BLaER1 treated with 17β-estradiol and CSF1 and Interleukin-3, amounts not matched to agents 10 nM and 100 nM (cell line): Measurements from ENCODE around the gene MYO1A.
"Not testable (repeated sequence)": the region's sequence is repeated elsewhere in the genome, so short reads cannot be mapped to it uniquely, and the experiment has no call there.

ENCODE experiments used
- H3K27ac ChIP-seq, 11 experiments: shearing (Covaris generic); formaldehyde crosslinking; 2 replicates each; pipeline ENCODE4 v1.8.1; 2022
- H3K27me3 ChIP-seq, 11 experiments: shearing (Covaris generic); formaldehyde crosslinking; 2 replicates each; pipeline ENCODE4 v1.8.1; 2022
- H3K36me3 ChIP-seq, 11 experiments: shearing (Covaris generic); formaldehyde crosslinking; 2 replicates each; pipeline ENCODE4 v1.8.1; 2022
- H3K4me1 ChIP-seq, 10 experiments: shearing (Covaris generic); formaldehyde crosslinking; 2 replicates each; pipeline ENCODE4 v1.8.1; 2022
- H3K4me2 ChIP-seq, 11 experiments: shearing (Covaris generic); formaldehyde crosslinking; 2 replicates each; pipeline ENCODE4 v1.8.1; 2022
- H3K4me3 ChIP-seq, 10 experiments: shearing (Covaris generic); formaldehyde crosslinking; 2 replicates each; pipeline ENCODE4 v1.8.1; 2022
- H3K9ac ChIP-seq, 11 experiments: shearing (Covaris generic); formaldehyde crosslinking; 2 replicates each; pipeline ENCODE4 v1.8.1; 2022
- H3K9me3 ChIP-seq, 11 experiments: shearing (Covaris generic); formaldehyde crosslinking; replicated peaks in 1 of 11; 2 replicates each; pipeline ENCODE4 v1.8.1; 2022
- H4K20me1 ChIP-seq, 11 experiments: shearing (Covaris generic); formaldehyde crosslinking; 2 replicates each; pipeline ENCODE4 v1.8.1; 2022
- Cebpa-rat ChIP-seq, 11 experiments: shearing (Covaris generic); IDR thresholded peaks; 2 replicates each; pipeline ENCODE4 v1.8.1; 2022

MYO1A gene

GRCh38 chr12:57079821-57080220 lies 29.9 kb upstream of the MYO1A start:
- Histone ChIP-seq H3K27me3 (no peaks in the 10 kb centered on the region), H3K27ac (peak overlapping the region in 10 of 11 experiments; percentile 60 to 79 (median 73); a peak in 17 of 22 replicates), H3K9me3 (no peaks in the 10 kb centered on the region), H3K4me1 (peaks cover 17 to 47% (median 25%) of the 10 kb centered on the region in 10 experiments), H3K4me2 (peak overlapping the region; percentile 67 to 89 (median 80)), H3K36me3 (peaks cover 0 to 19% (median 17%) of the 10 kb centered on the region in 11 experiments; a peak in 17 of 22 replicates), H4K20me1 (peaks cover 0 to 5% (median 0%) of the 10 kb centered on the region in 11 experiments; a peak in 2 of 22 replicates), H3K4me3 (peak overlapping the region in 2 of 10 experiments; percentile 40 to 44; a peak in 2 of 20 replicates), H3K9ac (peak overlapping the region in 10 of 11 experiments; percentile 56 to 77 (median 68); a peak in 17 of 22 replicates)
- TF ChIP-seq Cebpa-rat (IDR thresholded peaks at IDR 0.05), result no peak

GRCh38 chr12:57078519-57079404 lies 28.8 kb upstream of the MYO1A start, which contains the start of gene NEMP1:
Gene NEMP1, minus strand, starts transcription at chr12:57078791. Its CDS starts 46 bp downstream, at chr12:57078745.
- Histone ChIP-seq H3K4me2 (peak within 1 kb of the TSS; percentile 74 to 96 (median 89)), H3K9ac (peak within 1 kb of the TSS; percentile 83 to 97 (median 92)), H3K36me3 (peaks cover 0 to 28% (median 19%) of the 10 kb centered on the region in 11 experiments; a peak in 17 of 22 replicates), H3K4me1 (peaks cover 17 to 45% (median 26%) of the 10 kb centered on the region in 10 experiments), H3K27me3 (no peaks in the 10 kb centered on the region), H3K27ac (peak within 1 kb of the TSS; percentile 61 to 98 (median 92)), H3K9me3 (no peaks in the 10 kb centered on the region), H3K4me3 (peak within 1 kb of the TSS; percentile 70 to 96 (median 82)), H4K20me1 (peaks cover 0 to 5% (median 0%) of the 10 kb centered on the region in 11 experiments; a peak in 2 of 22 replicates)
- TF ChIP-seq Cebpa-rat (IDR thresholded peaks at IDR 0.05), result no peak

GRCh38 chr12:57073566-57074450 lies 23.9 kb upstream of the MYO1A start:
- H3K4me2 ChIP-seq, result peak overlapping the region in 3 of 11 experiments; percentile 16 to 55 (median 31); a peak in 5 of 22 replicates
- peaks cover 17 to 67% (median 38%) of the 10 kb centered on the region in 10 experiments for H3K4me1 ChIP-seq
- peaks cover 15 to 75% (median 61%) of the 10 kb centered on the region in 11 experiments for H3K36me3 ChIP-seq
- H4K20me1 ChIP-seq, H3K4me3 ChIP-seq, H3K27me3 ChIP-seq, H3K9me3 ChIP-seq: not testable (repeated sequence)
- H3K27ac ChIP-seq, result peak overlapping the region in 3 of 11 experiments; percentile 30 to 52 (median 32); a peak in 7 of 22 replicates
- peak overlapping the region in 8 of 11 experiments; percentile 20 to 38 (median 34); a peak in 9 of 22 replicates for H3K9ac ChIP-seq

DNA sequence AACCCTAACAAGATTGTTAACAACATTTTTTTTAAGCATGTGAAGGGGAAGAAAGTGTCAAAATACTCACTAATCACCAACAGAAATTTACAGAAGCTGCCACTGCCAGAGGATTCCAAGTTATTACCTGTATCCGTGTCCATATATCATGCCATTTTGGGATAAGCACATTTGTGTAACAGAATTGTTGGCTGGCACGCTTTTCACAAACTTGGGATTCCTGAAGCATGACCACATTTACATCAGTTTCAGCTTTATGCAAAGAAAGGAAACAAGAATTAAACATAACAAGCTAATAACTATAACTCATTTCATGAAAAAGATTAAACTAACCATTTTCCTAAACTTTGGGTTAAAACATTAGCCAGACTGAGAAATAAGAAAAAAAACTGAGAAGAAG lies 22.7 kb upstream of the MYO1A start:
- Histone ChIP-seq H3K9me3 (no peaks in the 10 kb centered on the region), H3K9ac (peak overlapping the region in 4 of 11 experiments; percentile 29 to 48 (median 38); a peak in 4 of 22 replicates), H4K20me1 (0 out of 22 replicates have a peak, but pooled peaks cover 0 to 4% (median 0%) of the 10 kb centered on the region in 11 experiments), H3K4me1 (peaks cover 16 to 68% (median 35%) of the 10 kb centered on the region in 10 experiments), H3K4me3 (no peak overlapping the region), H3K4me2 (peak overlapping the region in 2 of 11 experiments; percentile 31 to 55; a peak in 2 of 22 replicates), H3K27ac (0 out of 22 replicates have a peak overlapping the region, but pooled peaks of 1 of the 11 experiments have one; percentile 4), H3K36me3 (peaks cover 26 to 86% (median 72%) of the 10 kb centered on the region in 11 experiments), H3K27me3 (no peaks in the 10 kb centered on the region)
- TF ChIP-seq Cebpa-rat (IDR thresholded peaks at IDR 0.05), result no peak

DNA sequence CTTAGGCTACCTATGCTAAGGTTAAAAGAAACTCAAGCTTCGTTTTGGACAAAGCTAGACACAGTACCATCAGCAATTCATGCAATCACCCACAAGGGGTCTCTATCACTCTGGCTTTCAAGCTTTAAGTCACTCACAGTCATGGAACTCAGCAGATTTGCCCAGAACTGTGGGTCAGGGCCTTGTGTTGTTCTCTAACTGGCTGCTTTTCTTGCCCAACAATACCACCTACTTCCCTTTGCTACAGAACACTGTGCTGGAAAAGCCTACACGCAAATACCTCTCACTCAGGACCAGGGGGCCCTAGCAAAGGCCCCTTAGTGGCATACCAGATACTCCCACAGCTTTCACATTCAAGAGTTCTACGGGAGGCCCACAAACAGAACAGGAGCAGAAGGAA lies 19.6 kb upstream of the MYO1A start:
- Histone ChIP-seq H3K27ac (peak overlapping the region; percentile 35 to 86 (median 70); a peak in 21 of 22 replicates), H3K36me3 (peaks cover 32 to 89% (median 74%) of the 10 kb centered on the region in 11 experiments), H4K20me1 (no peaks in the 10 kb centered on the region), H3K4me1 (peaks cover 10 to 76% (median 41%) of the 10 kb centered on the region in 10 experiments; a peak in 19 of 20 replicates), H3K9ac (peak overlapping the region; percentile 24 to 71 (median 59); a peak in 19 of 22 replicates), H3K4me2 (peak overlapping the region in 8 of 11 experiments; percentile 25 to 74 (median 68); a peak in 12 of 22 replicates), H3K9me3 (peaks cover 0 to 14% (median 0%) of the 10 kb centered on the region in 11 experiments; a peak in 6 of 22 replicates), H3K27me3 (no peaks in the 10 kb centered on the region), H3K4me3 (no peak overlapping the region)
- TF ChIP-seq Cebpa-rat (IDR thresholded peaks at IDR 0.05), result peak in 4 of 11 experiments; percentile 43 to 51 (median 46); a peak in 3 of 22 replicates

DNA sequence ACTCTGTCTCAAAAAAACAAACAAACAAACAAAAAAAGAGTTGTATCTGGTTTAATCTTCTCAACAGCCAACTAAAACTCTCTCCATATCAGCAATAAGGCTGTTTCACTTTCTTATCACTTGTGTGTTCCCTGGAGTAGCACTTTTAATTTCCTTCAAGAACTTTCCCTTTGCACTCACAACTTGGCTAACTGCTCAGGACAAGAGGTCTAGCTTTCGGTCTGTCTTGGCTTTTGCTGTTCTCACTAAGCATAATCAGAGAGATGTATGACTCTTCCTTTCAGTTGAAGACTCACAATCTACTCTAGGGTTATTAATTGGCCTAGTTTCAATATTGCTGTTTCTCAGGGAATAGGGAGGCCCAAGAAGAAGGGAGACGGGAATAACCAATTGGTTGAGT lies 16.3 kb upstream of the MYO1A start:
- H3K27me3 ChIP-seq, result no peaks in the 10 kb centered on the region
- no peak for TF ChIP-seq Cebpa-rat (IDR thresholded peaks at IDR 0.05)
- H3K36me3 ChIP-seq, result peaks cover 21 to 93% (median 72%) of the 10 kb centered on the region in 11 experiments

DNA sequence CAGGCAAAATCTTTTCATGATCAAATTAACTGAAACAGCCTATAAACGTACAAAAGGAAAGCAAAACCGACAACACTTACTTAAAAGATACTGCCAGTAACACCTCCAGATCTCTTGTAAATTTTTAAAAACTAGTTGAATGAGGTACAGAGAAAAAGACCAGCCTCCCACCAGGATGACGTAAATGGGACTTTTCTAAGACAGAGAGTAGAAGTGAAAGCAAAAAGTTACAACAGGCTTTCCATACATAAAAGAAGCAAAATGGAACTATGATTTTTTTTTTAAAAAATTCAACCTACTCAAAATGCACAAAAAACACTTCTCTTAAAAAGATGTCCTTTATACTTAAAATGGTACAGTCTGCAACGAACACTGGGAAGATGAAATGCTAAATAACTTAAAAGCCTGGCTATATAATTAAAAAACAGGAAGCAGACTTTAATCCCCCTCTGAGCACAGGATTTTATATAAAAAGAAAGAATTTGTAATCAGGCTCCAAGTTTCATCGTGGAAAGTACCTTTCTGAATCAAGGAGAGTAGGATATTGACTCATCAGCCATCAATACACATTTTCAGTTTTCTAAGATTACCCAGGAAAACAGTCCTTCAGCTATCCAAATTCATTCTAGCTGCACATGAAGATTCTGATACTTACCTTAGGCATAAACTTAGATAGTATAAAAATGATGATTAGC lies 14.2 kb upstream of the MYO1A start:
- peaks cover 0 to 14% (median 0%) of the 10 kb centered on the region in 11 experiments; a peak in 6 of 22 replicates for H3K9me3 ChIP-seq
- no peaks in the 10 kb centered on the region; a peak in 1 of 22 replicates for H4K20me1 ChIP-seq
- H3K27ac ChIP-seq, result peak overlapping the region in 10 of 11 experiments; percentile 20 to 87 (median 69); a peak in 19 of 22 replicates
- TF ChIP-seq Cebpa-rat (IDR thresholded peaks at IDR 0.05), result no peak
- H3K36me3 ChIP-seq, result peaks cover 38 to 94% (median 73%) of the 10 kb centered on the region in 11 experiments
- peak overlapping the region in 8 of 11 experiments; percentile 10 to 86 (median 71); a peak in 15 of 22 replicates for H3K4me2 ChIP-seq
- no peaks in the 10 kb centered on the region for H3K27me3 ChIP-seq
- H3K4me3 ChIP-seq, result peak overlapping the region in 5 of 10 experiments; percentile 12 to 49 (median 21); a peak in 7 of 20 replicates
- peak overlapping the region in 10 of 11 experiments; percentile 32 to 71 (median 50); a peak in 16 of 22 replicates for H3K9ac ChIP-seq
- H3K4me1 ChIP-seq, result peaks cover 0 to 47% (median 29%) of the 10 kb centered on the region in 10 experiments; a peak in 16 of 20 replicates

More for the DNA sequence above, 16.3 kb upstream of the MYO1A start:
- peaks cover 0 to 14% (median 0%) of the 10 kb centered on the region in 11 experiments; a peak in 6 of 22 replicates for H3K9me3 ChIP-seq
- peak overlapping the region in 9 of 11 experiments; percentile 60 to 87 (median 70); a peak in 17 of 22 replicates for H3K27ac ChIP-seq
- H3K9ac ChIP-seq, result peak overlapping the region in 3 of 11 experiments; percentile 41 to 71 (median 66); a peak in 5 of 22 replicates
- H4K20me1 ChIP-seq, result no peaks in the 10 kb centered on the region; a peak in 1 of 22 replicates
- H3K4me1 ChIP-seq, result peaks cover 0 to 67% (median 40%) of the 10 kb centered on the region in 10 experiments; a peak in 18 of 20 replicates
- no peak overlapping the region for H3K4me3 ChIP-seq
- peak overlapping the region in 4 of 11 experiments; percentile 70 to 86 (median 79); a peak in 6 of 22 replicates for H3K4me2 ChIP-seq
